Measurements from ENCODE around the gene PDE7B.

PDE7B gene

GRCh38 chr6:135888818-135889217 lies 37.3 kb downstream of the PDE7B start:
- no peak for ATAC-seq
- DNase-seq: no peak

- DNase-seq (no peak), ATAC-seq (no peak)
These were observed 39.4 kb downstream of the PDE7B start for GRCh38 chr6:135890876-135891275.

GRCh38 chr6:135891710-135892109 lies 40.2 kb downstream of the PDE7B start:
- ATAC-seq (no peak), DNase-seq (no peak)

GRCh38 chr6:135895231-135895911 lies 43.9 kb downstream of the PDE7B start:
- no peak for DNase-seq
- ATAC-seq: no peak

GRCh38 chr6:135897087-135897486 lies 45.6 kb downstream of the PDE7B start:
- no peak for ATAC-seq
- DNase-seq: no peak

- no peak for ATAC-seq
- no peak for DNase-seq
These were observed 50.4 kb downstream of the PDE7B start for GRCh38 chr6:135901774-135902524.

GRCh38 chr6:135902756-135903331 lies 51.3 kb downstream of the PDE7B start:
- DNase-seq: no peak
- ATAC-seq: no peak

GRCh38 chr6:135904666-135905065 lies 53.2 kb downstream of the PDE7B start:
- ATAC-seq: peak; percentile 36

GRCh38 chr6:135905604-135906300 lies 54.3 kb downstream of the PDE7B start:
- no peak for ATAC-seq
- no peak for DNase-seq

More at GRCh38 chr6:135904666-135905065, 53.2 kb downstream of the PDE7B start:
- DNase-seq: no peak

- ATAC-seq (no peak), DNase-seq (no peak)
These were observed 55.0 kb downstream of the PDE7B start for GRCh38 chr6:135906542-135906941.

GRCh38 chr6:135906972-135907465 lies 55.5 kb downstream of the PDE7B start:
- DNase-seq: no peak

GRCh38 chr6:135909737-135910387 lies 58.4 kb downstream of the PDE7B start:
- ATAC-seq (peak; percentile 68), DNase-seq (peak; percentile 56)

More at GRCh38 chr6:135906972-135907465, 55.5 kb downstream of the PDE7B start:
- no peak for ATAC-seq

GRCh38 chr6:135910790-135911618 lies 59.5 kb downstream of the PDE7B start:
- no peak for ATAC-seq
- DNase-seq: no peak

GRCh38 chr6:135913785-135914184 lies 62.3 kb downstream of the PDE7B start:
- no peak for DNase-seq
- ATAC-seq: peak; percentile 60

GRCh38 chr6:135919026-135919425 lies 67.5 kb downstream of the PDE7B start:
- ATAC-seq (peak; percentile 64), DNase-seq (no peak)

- ATAC-seq: no peak
- no peak for DNase-seq
These were observed 69.2 kb downstream of the PDE7B start for GRCh38 chr6:135920689-135921088.

GRCh38 chr6:135921188-135921587 lies 69.7 kb downstream of the PDE7B start:
- ATAC-seq (no peak), DNase-seq (no peak)

- ATAC-seq (peak; percentile 83), DNase-seq (no peak)
These were observed 70.7 kb downstream of the PDE7B start for GRCh38 chr6:135922174-135922573.

- ATAC-seq (no peak), DNase-seq (no peak)
These were observed 71.2 kb downstream of the PDE7B start for GRCh38 chr6:135922746-135923145.

- ATAC-seq (no peak), DNase-seq (no peak)
These were observed 81.2 kb downstream of the PDE7B start for GRCh38 chr6:135932651-135933050.

Measured in stimulated activated naive CD8-positive, alpha-beta T cell treated with anti-CD3 and anti-CD28 coated beads, Interleukin-15, Interleukin-2, amounts not matched to agents 100 U/mL and 50 U/mL, for 24 hours (primary cell).